Measurements from ENCODE around the gene CATSPER1.

DNA sequence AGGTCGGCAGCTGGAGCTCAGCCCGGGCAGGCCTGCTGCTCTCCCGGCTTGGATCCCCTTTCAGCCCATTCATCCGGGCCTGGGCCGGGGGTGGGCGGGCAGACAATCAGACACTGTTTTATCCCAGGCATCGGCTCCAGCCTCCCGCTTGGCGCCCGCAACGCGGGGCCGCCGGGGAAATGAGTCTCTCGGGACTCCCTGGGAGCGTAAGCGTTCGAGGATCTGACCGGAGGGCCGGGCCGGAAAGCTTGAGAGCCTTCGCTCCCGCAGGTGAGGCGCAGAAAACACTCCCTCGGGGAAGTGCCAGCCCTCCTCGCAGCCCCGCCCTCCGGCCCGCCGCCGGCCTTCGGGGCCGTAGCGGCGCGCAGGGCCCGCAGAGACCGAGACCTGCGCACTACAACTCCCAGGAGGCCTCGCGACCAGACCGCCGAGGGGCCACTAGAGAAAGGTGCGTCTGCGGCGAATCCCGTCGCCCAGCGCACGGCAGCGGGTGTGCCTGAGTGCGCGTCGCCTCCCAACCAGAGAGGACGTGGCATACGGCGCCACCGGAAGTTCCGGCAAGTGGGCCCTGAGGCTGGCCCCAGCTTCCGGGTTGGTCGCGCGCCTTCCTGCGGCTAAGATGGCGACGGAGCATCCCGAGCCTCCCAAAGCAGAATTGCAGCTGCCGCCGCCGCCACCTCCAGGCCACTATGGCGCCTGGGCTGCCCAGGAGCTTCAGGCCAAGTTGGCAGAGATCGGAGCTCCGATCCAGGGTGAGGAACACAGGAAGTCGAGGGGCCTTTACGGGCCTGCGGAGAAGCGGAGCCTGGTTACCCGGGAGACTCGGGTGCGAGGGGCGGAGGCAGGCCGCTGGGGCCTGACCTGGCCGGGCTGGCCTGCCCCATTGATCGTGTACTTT, 25.7 kb upstream of the CATSPER1 start, which contains the start of gene SF3B2:
- TF ChIP-seq, protein P1, sequence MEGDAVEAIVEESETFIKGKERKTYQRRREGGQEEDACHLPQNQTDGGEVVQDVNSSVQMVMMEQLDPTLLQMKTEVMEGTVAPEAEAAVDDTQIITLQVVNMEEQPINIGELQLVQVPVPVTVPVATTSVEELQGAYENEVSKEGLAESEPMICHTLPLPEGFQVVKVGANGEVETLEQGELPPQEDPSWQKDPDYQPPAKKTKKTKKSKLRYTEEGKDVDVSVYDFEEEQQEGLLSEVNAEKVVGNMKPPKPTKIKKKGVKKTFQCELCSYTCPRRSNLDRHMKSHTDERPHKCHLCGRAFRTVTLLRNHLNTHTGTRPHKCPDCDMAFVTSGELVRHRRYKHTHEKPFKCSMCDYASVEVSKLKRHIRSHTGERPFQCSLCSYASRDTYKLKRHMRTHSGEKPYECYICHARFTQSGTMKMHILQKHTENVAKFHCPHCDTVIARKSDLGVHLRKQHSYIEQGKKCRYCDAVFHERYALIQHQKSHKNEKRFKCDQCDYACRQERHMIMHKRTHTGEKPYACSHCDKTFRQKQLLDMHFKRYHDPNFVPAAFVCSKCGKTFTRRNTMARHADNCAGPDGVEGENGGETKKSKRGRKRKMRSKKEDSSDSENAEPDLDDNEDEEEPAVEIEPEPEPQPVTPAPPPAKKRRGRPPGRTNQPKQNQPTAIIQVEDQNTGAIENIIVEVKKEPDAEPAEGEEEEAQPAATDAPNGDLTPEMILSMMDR (IDR thresholded peaks at IDR 0.05) = no peak
- no peak for TF ChIP-seq POLR2A (IDR thresholded peaks at IDR 0.05)

All from vagina (tissue), 2 donors.